ENCODE data around the gene RIPPLY1. TPM values are rescaled to one million over a fixed set of nuclear protein-coding genes. Genes with fewer than 3 reads are reported as not detected.

RIPPLY1 gene
- total RNA-seq, 4 donors from 2014 or later = 0.82 TPM; not detected in 3

DNA sequence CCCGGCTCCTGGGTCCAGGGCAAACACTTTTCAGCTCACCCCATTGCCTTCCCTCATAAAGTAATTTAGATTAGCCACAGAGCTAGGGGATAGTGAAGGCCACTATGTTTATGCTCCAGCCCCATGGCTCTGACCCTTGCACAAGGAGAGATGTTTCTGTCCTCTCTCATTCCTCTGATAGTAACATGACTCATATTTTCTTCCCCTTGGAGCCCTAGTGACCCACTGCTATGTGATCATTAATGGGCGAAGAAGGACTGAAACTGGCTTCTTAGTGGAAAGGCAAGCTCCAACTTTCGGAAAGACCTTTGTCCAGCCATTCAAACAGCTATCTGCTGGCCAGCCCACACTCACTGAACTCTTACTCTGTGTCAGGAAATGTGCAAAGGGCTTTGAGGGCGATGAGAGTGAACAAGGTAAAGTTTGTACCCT, 29.4 kb upstream of the RIPPLY1 start:
- TF ChIP-seq, protein P1, sequence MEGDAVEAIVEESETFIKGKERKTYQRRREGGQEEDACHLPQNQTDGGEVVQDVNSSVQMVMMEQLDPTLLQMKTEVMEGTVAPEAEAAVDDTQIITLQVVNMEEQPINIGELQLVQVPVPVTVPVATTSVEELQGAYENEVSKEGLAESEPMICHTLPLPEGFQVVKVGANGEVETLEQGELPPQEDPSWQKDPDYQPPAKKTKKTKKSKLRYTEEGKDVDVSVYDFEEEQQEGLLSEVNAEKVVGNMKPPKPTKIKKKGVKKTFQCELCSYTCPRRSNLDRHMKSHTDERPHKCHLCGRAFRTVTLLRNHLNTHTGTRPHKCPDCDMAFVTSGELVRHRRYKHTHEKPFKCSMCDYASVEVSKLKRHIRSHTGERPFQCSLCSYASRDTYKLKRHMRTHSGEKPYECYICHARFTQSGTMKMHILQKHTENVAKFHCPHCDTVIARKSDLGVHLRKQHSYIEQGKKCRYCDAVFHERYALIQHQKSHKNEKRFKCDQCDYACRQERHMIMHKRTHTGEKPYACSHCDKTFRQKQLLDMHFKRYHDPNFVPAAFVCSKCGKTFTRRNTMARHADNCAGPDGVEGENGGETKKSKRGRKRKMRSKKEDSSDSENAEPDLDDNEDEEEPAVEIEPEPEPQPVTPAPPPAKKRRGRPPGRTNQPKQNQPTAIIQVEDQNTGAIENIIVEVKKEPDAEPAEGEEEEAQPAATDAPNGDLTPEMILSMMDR (IDR thresholded peaks at IDR 0.05) = no peak
- no peak for DNase-seq (ENCODE audit: low spot score)
- peak; percentile 37 for ATAC-seq (ENCODE audit: low FRiP score)

DNA sequence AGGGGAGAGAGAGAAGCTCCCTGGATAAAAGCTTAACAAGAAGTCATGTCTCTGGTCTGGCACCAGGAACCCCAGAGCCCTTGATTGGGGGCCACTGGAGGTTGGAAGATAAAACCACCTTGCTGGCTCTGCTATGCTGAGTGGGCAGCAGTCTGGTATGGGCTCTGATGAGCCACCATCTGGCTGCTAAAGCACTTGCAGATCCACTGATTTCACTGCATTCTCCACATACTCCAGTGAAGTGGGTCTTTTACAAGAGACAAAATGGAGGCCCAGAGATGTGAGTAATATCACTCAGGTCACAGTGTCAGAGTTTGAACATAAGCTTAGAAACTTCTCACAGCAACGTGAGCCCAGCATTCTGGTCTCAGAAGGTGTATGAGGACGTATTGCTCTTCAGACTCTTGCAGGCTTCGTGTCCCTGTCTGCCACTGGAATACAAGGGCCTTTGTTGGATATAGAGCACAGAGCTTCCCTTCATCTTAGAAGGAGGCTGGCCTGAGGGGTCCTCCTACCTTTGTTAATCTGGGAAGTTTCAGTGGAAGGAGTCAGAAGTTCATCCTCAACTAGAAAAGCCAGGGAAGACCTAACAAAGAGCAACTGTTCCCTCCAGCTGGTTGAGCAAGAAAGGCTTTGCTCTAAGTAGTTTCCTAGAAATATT, 28.8 kb upstream of the RIPPLY1 start:
- TF ChIP-seq, protein P1 (IDR thresholded peaks at IDR 0.05) = no peak
- no peak for DNase-seq (ENCODE audit: low spot score)
- ATAC-seq (ENCODE audit: low FRiP score) = no peak

DNA sequence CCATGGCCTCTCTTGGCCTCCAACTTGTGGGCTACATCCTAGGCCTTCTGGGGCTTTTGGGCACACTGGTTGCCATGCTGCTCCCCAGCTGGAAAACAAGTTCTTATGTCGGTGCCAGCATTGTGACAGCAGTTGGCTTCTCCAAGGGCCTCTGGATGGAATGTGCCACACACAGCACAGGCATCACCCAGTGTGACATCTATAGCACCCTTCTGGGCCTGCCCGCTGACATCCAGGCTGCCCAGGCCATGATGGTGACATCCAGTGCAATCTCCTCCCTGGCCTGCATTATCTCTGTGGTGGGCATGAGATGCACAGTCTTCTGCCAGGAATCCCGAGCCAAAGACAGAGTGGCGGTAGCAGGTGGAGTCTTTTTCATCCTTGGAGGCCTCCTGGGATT, 25.1 kb upstream of the RIPPLY1 start:
- ATAC-seq (ENCODE audit: low FRiP score) (no peak), DNase-seq (ENCODE audit: low spot score) (no peak)
- TF ChIP-seq, protein P1 (IDR thresholded peaks at IDR 0.05) = no peak

DNA sequence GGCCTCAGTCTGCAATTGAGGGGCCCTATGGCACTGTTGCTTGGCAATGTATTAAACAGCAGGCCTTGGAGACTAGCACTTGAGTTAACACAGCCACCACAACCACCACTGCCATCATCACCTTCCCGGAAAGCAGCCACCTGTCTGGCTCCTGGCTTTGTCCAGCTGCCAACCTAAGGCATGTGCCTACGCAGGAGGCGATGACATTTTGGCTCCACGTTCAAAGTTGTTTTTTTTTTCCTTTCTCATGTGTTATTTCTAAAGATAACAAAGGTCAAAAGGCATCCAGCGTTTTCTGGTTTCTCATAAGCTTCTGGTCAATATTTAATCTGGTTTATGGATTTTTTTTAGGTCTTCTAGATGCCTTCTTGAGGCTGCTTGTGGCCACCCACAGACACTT, 24.6 kb upstream of the RIPPLY1 start:
- DNase-seq (ENCODE audit: low spot score) (no peak), ATAC-seq (ENCODE audit: low FRiP score) (no peak)
- TF ChIP-seq, protein P1 (IDR thresholded peaks at IDR 0.05) = no peak

DNA sequence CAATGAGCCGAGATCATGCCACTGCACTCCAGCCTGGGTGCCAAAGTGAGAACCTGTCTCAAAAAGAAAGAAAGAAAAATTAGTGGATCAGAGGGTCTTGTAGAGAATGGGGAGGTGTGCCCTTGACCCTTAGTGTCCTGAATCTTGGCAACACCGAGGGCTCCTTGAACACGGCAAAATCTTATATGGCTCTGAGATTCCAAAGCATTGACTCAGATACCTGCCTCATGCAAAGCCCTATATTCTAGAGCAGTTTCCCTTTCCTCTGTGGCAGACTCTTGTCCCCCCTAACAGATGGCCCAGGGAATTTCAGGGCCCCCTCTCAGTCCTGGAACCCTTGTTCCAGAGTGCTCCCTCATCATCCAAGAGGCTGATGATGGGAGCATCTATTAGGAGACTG, 23.9 kb upstream of the RIPPLY1 start:
- TF ChIP-seq, protein P1 (IDR thresholded peaks at IDR 0.05) = no peak
- no peak for ATAC-seq (ENCODE audit: low FRiP score)

DNA sequence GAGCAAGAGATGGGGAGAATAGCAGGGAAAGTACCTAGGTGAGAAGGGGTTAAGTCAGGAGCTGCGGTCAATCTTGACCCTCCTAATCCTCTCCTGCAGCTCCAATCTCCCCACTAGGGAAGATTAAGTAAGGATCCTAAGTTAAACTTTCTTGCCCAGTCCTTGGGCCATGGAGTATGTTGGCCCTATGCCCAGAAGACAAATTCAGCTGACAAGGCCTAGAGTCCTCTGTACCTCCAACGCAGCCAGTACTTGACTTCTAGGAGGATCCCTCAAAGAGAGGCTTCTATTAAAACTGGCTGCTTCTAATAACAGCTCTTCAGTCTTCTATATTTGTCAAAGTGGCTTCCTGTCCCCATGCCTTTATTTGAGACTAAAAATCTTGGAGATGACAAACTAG, 18.5 kb upstream of the RIPPLY1 start:
- DNase-seq (ENCODE audit: low spot score) (no peak), ATAC-seq (ENCODE audit: low FRiP score) (no peak)
- TF ChIP-seq, protein P1 (IDR thresholded peaks at IDR 0.05) = no peak

More for the DNA sequence above, 23.9 kb upstream of the RIPPLY1 start:
- no peak for DNase-seq (ENCODE audit: low spot score)

DNA sequence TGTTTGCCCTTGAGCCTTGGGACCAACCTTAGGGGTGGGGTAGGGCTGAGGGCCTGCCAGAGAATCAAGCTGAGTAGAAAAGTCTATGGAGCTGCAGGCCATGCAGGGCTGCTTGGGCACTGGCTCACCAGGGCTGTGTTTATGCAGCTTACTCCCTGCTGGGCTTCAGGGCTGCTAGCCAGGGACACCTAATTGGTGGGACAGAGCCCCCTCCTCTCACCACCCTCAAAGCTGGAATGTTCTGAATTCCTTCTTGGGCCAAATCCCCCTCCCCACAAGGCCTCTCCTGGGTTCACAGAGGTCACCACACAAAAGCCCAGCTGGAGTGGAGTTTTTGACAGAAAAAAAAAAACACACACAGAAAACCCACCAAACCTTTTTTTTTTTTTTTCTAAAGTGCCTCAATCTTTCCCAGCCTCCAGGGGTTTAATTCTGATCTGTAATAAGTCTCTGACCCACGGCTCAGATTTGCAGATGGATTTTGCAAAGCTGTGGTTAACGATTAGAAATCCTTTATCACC, 16.9 kb upstream of the RIPPLY1 start, which contains the start of gene CLDN2:
CLDN2 (plus strand) TSS at position 471 of the 521 bp plus-strand sequence. CDS start 7,827 bp downstream, outside the sequence.
- DNase-seq (ENCODE audit: low spot score) (no peak), ATAC-seq (ENCODE audit: low FRiP score) (no peak)
- TF ChIP-seq, protein P1 (IDR thresholded peaks at IDR 0.05) = no peak

Measured in omental fat pad (tissue), 4 donors.